K562 (cell line): ENCODE data around the gene SERGEF. TPM values are rescaled to one million over a fixed set of nuclear protein-coding genes. Genes with fewer than 3 reads are reported as not detected.

Experiments
- FOXK1 ChIP-seq: sonication (generic); formaldehyde crosslinking; IDR thresholded peaks from 2 replicates; pipeline ENCODE4 v1.8.0; 2022; ENCODE audit warnings: missing genetic modification reagents, mild to moderate bottlenecking, borderline replicate concordance
- KAT7 ChIP-seq: sonication (generic); formaldehyde crosslinking; IDR thresholded peaks from 2 replicates; pipeline ENCODE4 v1.8.0; 2022; ENCODE audit warnings: missing genetic modification reagents, mild to moderate bottlenecking, borderline replicate concordance
- PHB2 ChIP-seq: fragments of 450-650 bp; IDR thresholded peaks from 2 replicates; pipeline ENCODE4 v1.6.1; 2017; ENCODE audit warnings: low read depth
- POU5F1 ChIP-seq: fragments of 150-350 bp; IDR thresholded peaks from 2 replicates; pipeline ENCODE4 v1.6.1; 2014; ENCODE audit warnings: borderline replicate concordance, low read length, low read depth, mild to moderate bottlenecking; ENCODE audit not compliant: partially characterized antibody
- ZNF41 ChIP-seq: fragments of 250-450 bp; sonication (Bioruptor Pico); conservative IDR thresholded peaks from 2 replicates; pipeline ENCODE4 v1.4.0; 2020; ENCODE audit warnings: mild to moderate bottlenecking
- polyA plus RNA-seq, 8 experiments: library from polyadenylated mRNA; depleted of rRNA in 4 of 8; stranded (reverse) in 5 of 8; unstranded in 3 of 8; fragments of >200 nt; fragmentation: Nextera tagmentation in 2 of 8; fragmentation: Illumina TruSeq in 1 of 8; extraction: Ambion mirVana in 2 of 8; extraction: Trizol in 1 of 8; gene quantifications; 2 replicates each; pipeline versions ENCODE4 v1.2.1 to v1.2.3, GENCODE V29; 2011 to 2014; ENCODE audit warnings: inconsistent platforms in 1 of 8, missing spikeins in 1 of 8
- total RNA-seq, 7 experiments: library from RNA; depleted of rRNA in 6 of 7; stranded (reverse); fragments of >200 nt in 6 of 7; fragmentation: Illumina TruSeq in 2 of 7; extraction: Trizol in 2 of 7; gene quantifications; 2 replicates each; pipeline versions ENCODE4 v1.2.1 to v1.2.3, GENCODE V29; 2011 to 2021; ENCODE audit warnings: low replicate concordance in 1 of 7
- TF ChIP-seq, protein P1 (sequence below): fragments of 450-650 bp; IDR thresholded peaks from 2 replicates; pipeline ENCODE4 v1.6.1; 2018; ENCODE audit warnings: mild to moderate bottlenecking, low read depth; ENCODE audit not compliant: partially characterized antibody
- TF ChIP-seq, protein P2 (sequence below): fragments of 250-450 bp; sonication (Bioruptor Pico); IDR thresholded peaks from 2 replicates; pipeline ENCODE4 v1.4.0; 2020
- TF ChIP-seq, protein P3 (sequence below): fragments of 250-450 bp; sonication (Bioruptor Pico); IDR thresholded peaks from 2 replicates; pipeline ENCODE4 v1.4.0; 2020; ENCODE audit warnings: mild to moderate bottlenecking, moderate library complexity
- TF ChIP-seq, protein P4 (sequence below): fragments of 250-450 bp; sonication (Bioruptor Pico); IDR thresholded peaks from 2 replicates; pipeline ENCODE4 v1.5.0; 2021; ENCODE audit warnings: mild to moderate bottlenecking, borderline replicate concordance

The SERGEF gene
- total and polyA plus RNA-seq, 9 of the 15 experiments (the other 6 are each of a cell fraction or from before 2014, with no cell fraction given), result 10.2 to 28.0 (median 19.9) TPM

DNA sequence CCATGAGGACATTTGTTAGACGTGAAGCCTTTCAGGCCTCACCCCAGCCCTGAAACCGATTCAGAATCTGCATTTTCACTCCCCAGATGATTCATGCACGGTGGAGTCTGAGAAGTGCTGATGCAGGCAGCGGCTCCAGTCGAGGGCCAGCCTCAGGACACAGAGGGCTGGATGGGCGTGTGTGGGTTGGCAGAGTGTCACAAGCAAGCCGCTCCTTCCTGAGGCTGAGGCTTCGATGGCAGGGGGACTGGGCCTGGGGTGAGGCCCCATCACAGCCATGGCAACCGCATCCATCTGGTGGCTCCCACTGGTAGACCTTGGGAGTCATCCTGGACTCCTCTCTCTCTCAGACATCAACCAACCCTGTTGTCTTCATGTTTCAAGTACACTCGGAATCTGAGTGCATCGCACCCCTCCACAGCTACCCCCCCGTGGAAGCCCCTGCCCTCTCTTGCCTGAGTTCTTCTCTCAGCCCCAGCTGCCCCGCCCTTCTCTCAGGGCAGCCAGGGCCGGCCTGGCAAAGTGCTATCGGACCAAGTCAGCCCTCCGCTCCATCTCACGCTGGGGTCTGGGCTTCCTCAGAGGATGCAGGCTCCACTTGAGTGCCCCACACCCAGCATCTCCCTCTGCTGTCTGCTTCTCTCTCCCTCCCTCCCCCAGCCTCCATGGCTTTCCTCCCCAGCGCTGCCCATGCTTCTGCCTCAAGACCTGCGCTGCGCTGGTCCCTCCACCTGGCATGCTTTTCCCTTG is 267.6 kb downstream of the SERGEF start (continued):
- TF ChIP-seq, protein P1, sequence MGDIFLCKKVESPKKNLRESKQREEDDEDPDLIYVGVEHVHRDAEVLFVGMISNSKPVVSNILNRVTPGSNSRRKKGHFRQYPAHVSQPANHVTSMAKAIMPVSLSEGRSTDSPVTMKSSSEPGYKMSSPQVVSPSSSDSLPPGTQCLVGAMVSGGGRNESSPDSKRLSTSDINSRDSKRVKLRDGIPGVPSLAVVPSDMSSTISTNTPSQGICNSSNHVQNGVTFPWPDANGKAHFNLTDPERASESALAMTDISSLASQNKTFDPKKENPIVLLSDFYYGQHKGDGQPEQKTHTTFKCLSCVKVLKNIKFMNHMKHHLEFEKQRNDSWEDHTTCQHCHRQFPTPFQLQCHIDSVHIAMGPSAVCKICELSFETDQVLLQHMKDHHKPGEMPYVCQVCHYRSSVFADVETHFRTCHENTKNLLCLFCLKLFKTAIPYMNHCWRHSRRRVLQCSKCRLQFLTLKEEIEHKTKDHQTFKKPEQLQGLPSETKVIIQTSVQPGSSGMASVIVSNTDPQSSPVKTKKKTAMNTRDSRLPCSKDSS, result no peak
- TF ChIP-seq ZNF41 (CRISPR knock-in tag), result no peak
- no peak for TF ChIP-seq KAT7 (CRISPR knock-in tag)
- TF ChIP-seq, protein P2, sequence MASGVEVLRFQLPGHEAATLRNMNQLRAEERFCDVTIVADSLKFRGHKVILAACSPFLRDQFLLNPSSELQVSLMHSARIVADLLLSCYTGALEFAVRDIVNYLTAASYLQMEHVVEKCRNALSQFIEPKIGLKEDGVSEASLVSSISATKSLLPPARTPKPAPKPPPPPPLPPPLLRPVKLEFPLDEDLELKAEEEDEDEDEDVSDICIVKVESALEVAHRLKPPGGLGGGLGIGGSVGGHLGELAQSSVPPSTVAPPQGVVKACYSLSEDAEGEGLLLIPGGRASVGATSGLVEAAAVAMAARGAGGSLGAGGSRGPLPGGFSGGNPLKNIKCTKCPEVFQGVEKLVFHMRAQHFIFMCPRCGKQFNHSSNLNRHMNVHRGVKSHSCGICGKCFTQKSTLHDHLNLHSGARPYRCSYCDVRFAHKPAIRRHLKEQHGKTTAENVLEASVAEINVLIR (CRISPR knock-in tag), result no peak
- TF ChIP-seq FOXK1 (CRISPR knock-in tag), result no peak
- TF ChIP-seq, protein P3, sequence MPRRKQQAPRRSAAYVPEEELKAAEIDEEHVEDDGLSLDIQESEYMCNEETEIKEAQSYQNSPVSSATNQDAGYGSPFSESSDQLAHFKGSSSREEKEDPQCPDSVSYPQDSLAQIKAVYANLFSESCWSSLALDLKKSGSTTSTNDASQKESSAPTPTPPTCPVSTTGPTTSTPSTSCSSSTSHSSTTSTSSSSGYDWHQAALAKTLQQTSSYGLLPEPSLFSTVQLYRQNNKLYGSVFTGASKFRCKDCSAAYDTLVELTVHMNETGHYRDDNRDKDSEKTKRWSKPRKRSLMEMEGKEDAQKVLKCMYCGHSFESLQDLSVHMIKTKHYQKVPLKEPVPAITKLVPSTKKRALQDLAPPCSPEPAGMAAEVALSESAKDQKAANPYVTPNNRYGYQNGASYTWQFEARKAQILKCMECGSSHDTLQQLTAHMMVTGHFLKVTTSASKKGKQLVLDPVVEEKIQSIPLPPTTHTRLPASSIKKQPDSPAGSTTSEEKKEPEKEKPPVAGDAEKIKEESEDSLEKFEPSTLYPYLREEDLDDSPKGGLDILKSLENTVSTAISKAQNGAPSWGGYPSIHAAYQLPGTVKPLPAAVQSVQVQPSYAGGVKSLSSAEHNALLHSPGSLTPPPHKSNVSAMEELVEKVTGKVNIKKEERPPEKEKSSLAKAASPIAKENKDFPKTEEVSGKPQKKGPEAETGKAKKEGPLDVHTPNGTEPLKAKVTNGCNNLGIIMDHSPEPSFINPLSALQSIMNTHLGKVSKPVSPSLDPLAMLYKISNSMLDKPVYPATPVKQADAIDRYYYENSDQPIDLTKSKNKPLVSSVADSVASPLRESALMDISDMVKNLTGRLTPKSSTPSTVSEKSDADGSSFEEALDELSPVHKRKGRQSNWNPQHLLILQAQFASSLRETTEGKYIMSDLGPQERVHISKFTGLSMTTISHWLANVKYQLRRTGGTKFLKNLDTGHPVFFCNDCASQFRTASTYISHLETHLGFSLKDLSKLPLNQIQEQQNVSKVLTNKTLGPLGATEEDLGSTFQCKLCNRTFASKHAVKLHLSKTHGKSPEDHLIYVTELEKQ, result no peak
- no peak for TF ChIP-seq PHB2
- no peak for TF ChIP-seq POU5F1
- TF ChIP-seq, protein P4, sequence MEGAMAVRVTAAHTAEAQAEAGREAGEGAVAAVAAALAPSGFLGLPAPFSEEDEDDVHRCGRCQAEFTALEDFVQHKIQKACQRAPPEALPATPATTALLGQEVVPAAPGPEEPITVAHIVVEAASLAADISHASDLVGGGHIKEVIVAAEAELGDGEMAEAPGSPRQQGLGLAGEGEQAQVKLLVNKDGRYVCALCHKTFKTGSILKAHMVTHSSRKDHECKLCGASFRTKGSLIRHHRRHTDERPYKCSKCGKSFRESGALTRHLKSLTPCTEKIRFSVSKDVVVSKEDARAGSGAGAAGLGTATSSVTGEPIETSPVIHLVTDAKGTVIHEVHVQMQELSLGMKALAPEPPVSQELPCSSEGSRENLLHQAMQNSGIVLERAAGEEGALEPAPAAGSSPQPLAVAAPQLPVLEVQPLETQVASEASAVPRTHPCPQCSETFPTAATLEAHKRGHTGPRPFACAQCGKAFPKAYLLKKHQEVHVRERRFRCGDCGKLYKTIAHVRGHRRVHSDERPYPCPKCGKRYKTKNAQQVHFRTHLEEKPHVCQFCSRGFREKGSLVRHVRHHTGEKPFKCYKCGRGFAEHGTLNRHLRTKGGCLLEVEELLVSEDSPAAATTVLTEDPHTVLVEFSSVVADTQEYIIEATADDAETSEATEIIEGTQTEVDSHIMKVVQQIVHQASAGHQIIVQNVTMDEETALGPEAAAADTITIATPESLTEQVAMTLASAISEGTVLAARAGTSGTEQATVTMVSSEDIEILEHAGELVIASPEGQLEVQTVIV (CRISPR knock-in tag), result no peak
